NCI-H1417 treated with DMSO at 0.1 percent for 48 hours (cell line): ENCODE results near the gene TBX6.
A peak's percentile ranks its signal among the peaks of the same experiment; 100 is the strongest.

Source experiments
- DNase-seq: peaks from one replicate; lab custom pipeline; 2025; lab: John Stamatoyannopoulos, UW

Gene TBX6

GRCh38 chr16:30086291-30087140 is 5.2 kb downstream of the TBX6 start:
- no peak for DNase-seq

- no peak for DNase-seq
These were observed 5.9 kb downstream of the TBX6 start for GRCh38 chr16:30085820-30086219.

- DNase-seq = no peak
These were observed 6.5 kb downstream of the TBX6 start for GRCh38 chr16:30085247-30085646.

GRCh38 chr16:30084816-30085159 is 6.9 kb downstream of the TBX6 start:
- no peak for DNase-seq

- DNase-seq = no peak
These were observed 7.5 kb downstream of the TBX6 start for GRCh38 chr16:30084096-30084815.

GRCh38 chr16:30083216-30084055 is 8.3 kb downstream of the TBX6 start:
- no peak for DNase-seq

GRCh38 chr16:30082545-30083090 is 9.1 kb downstream of the TBX6 start:
- no peak for DNase-seq

GRCh38 chr16:30079480-30079879 is 12.2 kb downstream of the TBX6 start:
- DNase-seq = no peak

- no peak for DNase-seq
These were observed 13.0 kb downstream of the TBX6 start for GRCh38 chr16:30078744-30079143.

- DNase-seq = no peak
These were observed 14.1 kb downstream of the TBX6 start for GRCh38 chr16:30077656-30078055.

- no peak for DNase-seq
These were observed 15.4 kb downstream of the TBX6 start for GRCh38 chr16:30076276-30076791.

- peak; percentile 29 for DNase-seq
These were observed 16.0 kb downstream of the TBX6 start, which contains the start of gene PPP4C for GRCh38 chr16:30075503-30076275. PPP4C (plus strand) TSS chr16:30075994; CDS start chr16:30076378, 384 bp downstream.

- DNase-seq = no peak
These were observed 21.2 kb downstream of the TBX6 start for GRCh38 chr16:30070490-30070889.

- DNase-seq = no peak
These were observed 21.9 kb downstream of the TBX6 start for GRCh38 chr16:30069611-30070462.

GRCh38 chr16:30068750-30069610 is 22.7 kb downstream of the TBX6 start:
- no peak for DNase-seq

- no peak for DNase-seq
These were observed 23.4 kb downstream of the TBX6 start for GRCh38 chr16:30068333-30068732.

- DNase-seq = no peak
These were observed 24.2 kb downstream of the TBX6 start for GRCh38 chr16:30067584-30067916.

GRCh38 chr16:30066761-30067583 is 24.8 kb downstream of the TBX6 start:
- no peak for DNase-seq
